Hematopoietic multipotent progenitor cell treated with erythropoietin and hydrocortisone succinate and interleukin-3 and kit ligand, for 6 days (in vitro differentiated cells): ENCODE data around the gene APRT.
"Not testable (repeated sequence)": the region's sequence is repeated elsewhere in the genome, so short reads cannot be mapped to it uniquely, and the experiment has no call there.

Experiments used
- DNase-seq: peaks from one replicate; pipeline ENCODE4 v3.0.0-alpha.2; 2015

APRT gene

DNA sequence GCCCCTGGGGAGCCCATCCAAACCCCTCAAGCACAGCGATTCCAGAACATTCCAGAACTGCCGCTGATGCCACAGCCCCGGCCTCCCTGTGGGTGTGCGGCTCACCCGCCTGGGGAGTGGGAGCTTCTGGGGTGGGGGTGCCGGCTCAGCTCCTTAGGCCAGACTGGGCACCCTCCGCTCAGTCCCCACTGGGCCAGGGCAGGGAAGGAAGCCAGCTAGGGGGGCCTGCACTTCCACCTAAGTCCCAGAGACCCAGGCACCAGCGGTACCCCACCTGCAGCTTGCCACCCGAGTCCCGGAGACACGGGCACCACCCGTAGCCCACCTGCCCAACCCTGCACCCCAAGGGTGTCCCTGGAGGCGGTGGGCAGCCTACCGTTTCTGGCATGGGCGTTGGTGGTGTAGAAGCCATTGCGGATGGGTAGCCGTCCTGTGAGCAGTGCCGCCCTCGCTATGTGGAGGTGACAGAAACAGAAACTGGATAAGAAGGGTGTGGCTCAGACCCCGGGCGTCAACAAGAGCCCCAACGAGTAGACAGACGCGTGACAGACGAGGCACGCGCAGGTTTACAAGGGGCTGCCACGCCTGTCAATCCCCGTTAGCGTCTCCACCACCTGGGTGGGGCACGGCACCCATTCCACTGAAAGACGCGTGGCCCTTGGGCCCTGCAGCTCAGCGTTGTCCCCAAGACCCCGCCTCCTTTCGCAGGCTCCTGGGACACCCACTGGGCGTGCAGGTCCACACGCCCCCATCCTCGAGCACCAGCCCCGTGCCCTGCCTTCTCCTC is 30.0 kb upstream of the APRT start:
- DNase-seq: no peak

DNA sequence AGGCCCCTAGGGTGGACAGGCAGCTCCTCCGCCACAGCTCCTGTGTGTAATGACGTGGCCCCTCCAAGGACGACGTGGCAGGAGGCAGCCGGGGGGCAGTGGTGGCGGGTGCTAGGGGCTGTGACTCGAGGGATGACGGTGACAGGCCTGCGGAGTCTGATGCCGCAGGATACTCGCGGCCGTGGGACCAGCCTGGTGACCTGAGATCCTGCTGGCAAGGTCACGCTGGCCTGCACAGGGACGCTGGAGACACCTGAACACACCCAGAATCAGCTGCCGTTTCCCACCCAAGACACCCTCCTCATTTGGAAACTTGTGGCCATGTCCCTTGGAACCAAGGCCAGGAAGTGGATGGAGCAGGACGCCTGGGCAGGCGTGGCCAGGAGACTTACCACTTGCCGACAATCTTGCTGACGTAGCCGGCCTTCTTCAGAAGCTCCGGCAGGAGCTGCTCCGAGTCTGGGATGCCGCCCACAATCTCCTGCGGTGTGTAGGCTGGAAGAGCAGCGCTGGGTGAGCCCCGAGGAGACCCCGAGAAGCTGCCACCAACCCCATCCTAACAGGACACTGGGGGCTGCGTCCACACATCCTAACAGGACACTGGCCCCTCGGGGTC is 29.0 kb upstream of the APRT start:
- no peak for DNase-seq

DNA sequence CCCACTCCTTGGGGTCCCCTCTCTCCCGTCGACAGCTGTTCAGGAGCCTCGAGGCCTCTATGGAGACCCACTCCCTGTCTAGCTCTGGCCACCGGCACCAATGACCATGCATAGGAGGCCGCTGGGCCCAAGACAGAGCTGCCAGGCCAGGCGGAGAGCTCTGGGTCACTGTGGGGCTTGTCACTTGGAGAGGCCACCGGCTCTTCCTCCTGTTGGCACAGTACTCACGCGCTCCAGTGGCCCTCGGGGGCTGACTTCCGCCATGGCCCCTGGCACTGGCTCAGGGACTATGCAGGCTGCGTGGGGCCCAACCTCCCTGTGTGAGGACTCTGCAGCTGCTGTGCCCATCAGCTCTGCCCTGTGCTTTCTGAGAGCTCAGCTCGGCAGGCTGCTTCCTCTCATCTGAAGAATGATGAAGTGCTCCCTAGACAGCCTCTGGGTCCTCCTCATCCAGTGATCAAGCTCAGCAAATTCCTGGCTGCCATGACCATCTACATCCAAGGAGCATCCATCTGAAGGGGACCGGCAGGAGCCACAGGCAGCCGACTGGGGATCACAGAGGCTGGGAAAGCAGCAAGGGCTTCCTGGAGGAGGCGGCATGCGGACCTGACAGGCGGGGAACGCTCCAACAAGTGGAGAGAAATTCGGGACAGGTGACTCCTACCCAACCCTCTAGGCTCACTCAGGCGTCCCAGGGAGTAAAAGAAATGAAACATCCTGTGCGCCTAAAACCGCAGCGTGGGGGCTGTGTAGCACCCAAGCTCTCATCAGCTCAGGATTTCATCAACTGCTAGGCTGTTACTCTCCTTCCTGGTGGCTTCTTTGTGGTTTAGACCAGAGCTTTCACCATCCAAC is 28.2 kb upstream of the APRT start:
- no peak for DNase-seq

DNA sequence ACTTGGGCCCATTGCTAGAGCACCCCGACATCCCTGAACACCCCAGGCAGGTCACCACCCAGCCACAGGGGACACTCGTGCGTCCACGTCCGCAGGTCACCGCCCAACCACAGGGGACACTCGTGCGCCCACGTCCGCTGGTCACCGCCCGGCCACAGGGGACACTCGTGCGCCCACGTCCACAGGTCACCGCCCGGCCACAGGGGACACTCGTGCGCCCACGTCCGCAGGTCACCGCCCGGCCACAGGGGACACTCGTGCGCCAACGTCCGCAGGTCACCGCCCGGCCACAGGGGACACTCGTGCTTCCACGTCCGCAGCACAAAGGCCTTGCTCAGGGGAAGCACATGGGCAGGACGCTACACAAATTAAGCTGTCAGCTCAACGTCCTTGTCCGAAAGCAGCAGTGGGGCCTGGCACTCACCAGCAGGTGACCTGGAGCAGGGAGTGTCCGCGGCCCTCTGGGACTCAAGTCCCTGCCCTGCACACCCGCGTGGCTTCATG is 27.4 kb upstream of the APRT start:
- no peak for DNase-seq

DNA sequence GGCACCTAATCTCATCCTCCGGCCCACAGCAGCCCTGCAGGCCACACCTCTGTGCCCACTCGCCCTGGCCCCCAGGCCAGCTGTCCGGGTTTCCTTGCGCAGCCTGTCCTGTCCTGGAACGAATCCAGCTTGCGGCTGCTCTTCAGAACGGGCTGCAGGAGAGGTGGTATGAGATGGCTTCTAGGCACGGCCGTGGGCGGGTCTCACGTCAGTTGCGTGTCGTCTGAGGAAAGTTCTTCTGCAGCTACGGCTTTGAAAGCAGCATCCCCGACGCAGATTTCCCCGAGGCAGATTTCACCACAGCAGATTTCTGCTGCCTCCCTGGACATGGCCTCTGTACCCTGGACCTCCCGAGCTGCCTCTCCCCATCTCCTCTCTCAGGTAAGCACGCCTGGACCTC is 26.8 kb upstream of the APRT start:
- no peak for DNase-seq

DNA sequence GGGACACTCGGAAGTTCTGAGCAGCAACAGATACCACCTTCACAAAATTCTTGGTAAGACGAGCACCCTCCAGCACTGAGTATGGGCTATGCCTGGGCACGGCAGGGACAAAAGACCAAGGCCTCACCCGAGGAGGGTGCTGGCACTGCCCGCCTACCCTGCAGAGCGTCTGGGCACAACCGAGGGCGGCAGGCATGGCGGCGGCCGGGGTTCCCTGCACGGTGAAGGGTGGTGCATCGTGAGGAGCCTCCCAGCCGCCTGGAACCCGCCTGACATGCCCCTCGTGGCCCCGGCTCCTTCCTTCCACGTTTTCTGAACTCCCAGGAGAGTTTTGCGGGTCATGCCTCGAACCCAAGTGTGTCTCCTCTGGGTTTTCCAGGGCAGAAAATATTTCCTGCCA is 26.1 kb upstream of the APRT start:
- no peak for DNase-seq

DNA sequence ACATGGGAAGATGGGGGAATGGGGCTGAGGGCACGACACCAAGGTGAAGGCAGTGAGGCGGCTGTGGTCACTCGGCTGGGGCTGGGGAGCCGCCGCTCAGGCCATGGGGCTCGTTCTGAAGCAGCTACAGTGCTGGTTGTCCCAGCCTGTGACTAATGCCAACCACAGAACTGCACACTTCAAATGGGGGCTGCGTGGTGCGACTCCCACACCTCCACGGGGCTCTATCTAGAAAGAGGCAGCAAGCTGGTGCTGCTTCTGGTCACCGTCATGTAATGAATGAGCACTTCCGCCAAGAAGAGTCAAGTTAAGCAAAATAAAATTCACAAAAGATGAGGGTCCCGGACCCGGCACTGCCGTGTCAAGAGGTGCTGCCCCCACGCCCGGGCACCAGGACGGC is 25.1 kb upstream of the APRT start:
- DNase-seq: no peak

DNA sequence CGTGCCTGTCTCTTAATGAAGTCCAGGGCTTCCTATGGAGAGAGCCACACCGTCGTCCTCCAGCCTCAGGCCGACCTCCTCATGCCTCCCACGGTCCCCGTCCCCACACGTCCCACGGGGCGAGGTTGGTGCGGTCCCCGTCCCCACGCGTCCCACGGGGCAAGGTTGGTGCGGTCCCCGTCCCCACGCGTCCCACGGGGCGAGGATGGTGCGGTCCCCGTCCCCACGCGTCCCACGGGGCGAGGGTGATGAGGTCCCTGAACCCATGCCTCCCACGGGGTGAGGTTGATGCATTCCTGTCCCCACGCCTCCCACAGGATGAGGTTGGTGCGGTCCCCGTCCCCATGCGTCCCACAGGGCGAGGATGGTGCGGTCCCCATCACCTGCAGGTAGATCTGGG is 24.1 kb upstream of the APRT start:
- DNase-seq: no peak

DNA sequence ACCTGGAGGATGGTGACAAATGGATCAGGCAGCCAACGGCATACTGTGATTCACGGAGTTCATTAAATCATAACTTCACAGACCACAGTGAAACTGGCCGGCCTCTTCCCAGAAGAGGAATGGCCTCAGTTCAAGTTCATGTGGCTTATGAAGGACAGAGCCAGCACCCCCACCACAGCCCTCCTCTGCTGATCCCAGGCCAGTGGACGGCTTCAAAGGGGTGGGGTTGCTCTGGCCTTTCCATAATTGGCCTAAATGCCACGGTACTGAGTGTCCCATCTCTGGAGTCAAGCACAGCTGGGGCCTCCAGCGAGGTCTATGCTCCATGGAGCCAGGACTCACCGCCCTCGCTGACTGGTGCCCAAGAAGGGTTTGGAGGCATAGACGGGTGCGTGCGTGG is 23.7 kb upstream of the APRT start:
- DNase-seq: no peak

DNA sequence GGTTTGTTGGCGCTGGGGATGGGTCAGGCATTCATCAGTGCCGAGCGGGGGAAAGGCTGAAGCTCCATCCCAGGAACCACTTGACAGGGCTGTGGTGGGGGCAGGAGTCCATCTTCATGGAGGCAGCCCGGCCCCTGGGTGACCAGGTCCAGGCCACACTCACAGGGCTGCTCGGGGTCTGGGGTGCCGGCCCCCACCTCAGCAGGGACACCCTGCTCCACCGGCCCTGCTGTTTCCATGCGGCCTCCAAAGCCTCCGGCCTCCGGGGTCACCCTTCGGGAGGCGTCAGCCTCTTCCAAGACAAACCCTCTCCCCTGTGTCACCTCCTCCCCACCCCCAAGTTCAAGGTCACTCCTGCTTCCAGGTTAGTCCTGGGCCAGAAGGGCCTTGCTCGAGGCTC is 22.9 kb upstream of the APRT start:
- no peak for DNase-seq

DNA sequence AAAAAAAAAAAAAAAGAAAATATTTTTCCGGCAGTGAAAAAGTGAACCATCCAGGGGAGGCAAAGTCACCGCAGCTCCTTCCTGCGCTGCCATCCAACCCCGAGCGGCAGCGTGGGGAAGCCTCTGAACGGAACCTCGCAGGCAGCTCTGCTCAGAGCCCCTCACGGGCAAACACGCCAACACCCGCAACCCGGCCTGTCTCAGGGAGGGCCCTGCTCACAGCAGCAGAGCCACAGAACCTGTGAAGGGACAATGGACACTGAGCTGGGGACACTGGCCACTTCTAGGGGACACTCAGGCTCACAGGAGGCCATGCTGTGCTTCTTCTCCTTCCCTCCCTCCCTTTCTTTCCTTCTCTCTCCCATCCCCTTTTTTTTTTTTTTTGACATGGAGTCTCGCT is 21.4 kb upstream of the APRT start:
- DNase-seq: no peak

DNA sequence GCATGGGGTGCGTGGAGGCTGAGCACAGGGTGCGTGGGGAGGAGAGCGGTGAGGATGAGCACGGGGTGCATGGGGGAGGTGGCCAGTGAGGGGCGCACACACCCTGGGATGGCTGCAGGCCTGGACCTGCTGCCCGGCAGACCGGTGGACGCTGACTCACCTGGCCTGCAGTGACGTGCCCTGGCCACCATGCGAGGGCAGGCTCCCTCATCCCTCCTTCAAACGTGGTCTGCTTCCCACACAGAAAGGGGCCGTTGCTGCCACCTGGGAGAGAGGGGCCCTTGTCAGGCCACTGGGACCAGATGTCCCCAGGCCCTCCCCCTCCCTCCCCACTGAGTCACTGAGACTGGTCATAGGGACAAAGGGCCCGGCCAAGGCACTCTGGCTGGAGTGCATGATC is 20.1 kb upstream of the APRT start:
- DNase-seq: no peak

DNA sequence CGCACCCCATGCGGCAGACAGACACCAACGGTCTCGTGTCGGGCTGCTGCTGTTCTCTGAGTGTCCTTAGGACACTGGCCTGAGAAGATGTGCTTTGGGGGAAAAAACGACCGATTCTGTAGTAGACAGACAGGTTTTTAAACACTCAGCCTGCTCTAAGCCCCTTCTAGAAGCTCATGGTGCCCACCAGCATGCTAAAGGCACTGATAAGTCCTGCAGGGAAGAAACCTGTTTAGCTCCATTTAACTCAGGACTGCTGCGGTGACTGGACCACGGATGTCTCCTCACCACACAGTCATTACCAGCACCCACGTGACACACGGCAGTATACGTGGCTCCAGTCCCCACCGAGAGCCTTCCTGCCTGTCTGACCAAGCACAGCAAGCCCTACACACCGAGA is 19.1 kb upstream of the APRT start:
- DNase-seq: no peak

DNA sequence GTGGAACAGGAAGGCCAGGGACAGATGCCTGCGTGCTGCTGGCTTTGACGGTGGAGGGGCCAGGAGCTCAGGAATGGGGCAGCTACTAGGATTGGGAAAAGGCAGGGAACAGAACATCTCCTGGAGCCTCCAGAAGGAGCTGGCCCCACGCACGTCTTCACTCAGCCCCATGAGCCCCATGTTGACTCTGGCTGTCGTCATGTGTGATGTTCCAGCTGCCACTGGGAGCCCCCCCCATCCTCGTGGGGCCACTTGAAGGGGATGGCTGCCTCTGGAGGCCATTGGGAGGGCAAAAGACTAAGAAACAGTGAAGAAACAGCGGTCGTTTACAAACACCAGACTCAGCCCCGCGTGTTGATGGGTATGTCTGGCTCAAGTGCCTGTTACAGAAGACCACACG is 18.5 kb upstream of the APRT start:
- DNase-seq: no peak

DNA sequence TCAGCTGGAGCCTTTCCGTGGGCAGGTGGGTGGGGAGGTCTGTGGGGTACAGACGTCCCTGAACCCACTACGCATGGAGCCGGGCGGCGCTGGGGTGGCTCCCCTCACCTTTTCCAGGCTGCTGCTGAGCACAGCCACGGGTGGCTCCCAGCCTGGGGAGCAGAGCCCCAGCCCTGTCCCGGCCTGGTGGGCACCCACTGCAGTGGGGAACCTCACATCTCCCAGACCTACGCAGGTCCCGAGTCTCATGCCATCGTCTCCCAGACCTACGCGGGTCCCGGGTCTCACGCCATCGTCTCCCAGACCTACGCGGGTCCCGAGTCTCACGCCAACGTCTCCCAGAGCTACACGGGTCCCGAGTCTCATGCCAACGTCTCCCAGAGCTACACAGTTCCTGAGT is 17.0 kb upstream of the APRT start:
- DNase-seq: no peak

DNA sequence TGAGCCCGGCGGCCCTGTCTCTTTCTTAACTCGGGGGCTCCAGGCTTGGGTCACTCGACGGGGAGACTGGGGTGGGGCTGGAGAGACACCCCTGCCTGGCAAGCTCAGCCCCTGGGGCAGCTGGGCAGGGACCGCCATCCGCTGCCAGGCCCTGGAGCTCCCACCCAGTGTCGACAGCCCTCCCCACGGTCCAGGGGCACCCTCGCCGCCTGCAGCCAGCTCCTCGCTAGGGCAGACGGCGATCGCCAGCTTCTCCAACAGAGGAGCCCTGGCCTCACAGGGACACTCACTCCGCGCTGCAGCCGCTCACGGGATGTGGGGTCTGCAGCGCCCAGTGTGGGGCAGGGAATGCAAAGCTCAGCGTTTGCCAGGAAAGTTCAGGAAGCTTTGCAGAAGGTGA is 16.0 kb upstream of the APRT start:
- no peak for DNase-seq

DNA sequence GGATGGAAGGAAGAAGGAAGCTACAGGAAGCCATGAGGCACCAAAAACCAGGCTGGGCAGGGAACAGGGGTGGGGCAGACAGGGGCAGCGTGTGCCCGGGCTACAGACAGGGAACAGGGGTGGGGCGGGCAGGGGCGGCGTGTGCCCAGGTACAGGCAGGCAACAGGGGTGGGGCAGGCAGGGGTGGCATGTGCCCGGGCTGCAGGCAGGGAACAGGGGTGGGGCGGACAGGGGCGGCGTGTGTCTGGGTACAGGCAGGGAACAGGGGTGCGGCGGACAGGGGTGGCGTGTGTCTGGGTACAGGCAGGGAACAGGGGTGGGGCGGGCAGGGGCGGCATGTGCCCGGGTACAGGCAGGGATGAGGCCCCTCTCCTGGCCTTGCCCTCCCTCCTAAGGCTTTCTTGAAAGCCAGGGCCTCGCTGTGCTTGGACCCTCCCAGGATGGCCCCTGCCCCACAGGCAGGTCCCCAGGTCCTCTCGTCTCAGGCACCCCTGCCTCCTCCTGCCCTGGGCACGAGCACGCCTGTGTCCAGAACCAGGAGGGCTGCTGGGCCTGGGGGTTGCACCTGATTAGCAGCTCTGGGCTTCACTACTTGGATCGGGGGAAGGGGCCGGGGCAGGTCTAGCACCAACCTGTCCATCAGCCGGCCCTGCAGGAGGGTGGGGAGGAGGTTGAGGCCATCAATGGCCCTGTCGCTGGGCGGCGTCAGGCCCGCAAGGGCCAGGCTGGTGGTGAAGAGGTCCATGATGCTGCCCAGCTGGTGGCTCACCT is 14.5 kb upstream of the APRT start:
- no peak for DNase-seq

DNA sequence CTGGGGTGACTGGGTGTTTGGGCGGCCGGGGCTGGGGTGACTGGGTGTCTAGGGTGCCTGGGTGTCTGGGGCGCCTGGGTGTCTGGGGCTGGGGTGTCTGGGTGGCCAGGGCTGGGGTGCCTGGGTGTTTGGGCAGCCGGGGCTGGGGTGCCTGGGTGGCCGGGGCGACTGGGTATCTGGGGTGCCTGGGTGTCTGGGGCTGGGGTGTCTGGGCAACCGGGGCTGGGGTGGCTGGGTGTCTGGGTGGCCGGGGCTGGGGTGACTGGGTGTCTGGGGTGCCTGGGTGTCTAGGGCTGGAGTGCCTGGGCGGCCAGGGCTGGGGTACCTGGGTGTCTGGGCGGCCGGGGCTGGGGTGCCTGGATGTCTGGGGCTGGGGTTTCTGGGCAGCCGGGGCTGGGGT is 13.4 kb upstream of the APRT start:
- DNase-seq: no peak

DNA sequence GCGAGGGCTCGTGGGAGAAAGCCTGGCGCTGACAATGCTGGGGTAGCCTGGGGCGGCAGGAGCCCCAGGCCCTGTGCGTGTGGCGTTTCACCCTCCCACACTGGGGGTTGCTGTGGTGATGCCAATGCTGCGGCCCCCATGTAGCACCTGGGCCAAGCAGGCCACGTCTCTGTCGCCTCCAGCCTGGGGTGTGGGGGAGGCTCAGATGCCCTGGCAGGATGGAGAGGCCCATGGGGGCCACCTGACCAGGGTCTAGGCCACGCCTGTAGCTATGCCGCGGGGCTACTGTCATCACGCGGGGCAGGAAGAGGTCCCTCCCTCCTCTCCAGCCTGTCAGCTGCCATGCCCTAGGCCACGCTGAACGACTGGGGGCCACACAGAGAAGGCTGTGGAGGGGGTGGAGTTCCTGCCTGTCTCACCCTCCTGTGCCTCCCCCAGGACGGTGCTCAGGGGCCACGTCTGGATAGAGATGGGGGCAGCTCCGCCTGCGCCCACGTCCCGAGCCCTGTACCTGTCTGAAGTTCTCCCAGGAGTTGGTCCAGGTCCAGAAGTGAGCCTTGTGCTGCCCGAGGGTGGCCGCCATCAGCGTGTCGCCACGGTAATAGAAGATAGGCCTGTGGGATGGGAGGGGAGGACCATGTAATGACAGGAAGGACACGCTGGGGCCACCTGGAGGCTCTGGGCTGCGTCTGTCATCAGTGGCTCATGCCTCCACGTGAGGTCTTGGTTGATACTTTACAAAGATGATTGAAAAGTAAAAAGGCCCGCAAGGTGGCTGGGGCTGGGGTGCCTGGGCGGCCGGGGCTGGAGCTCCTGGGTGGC is 12.7 kb upstream of the APRT start:
- no peak for DNase-seq

DNA sequence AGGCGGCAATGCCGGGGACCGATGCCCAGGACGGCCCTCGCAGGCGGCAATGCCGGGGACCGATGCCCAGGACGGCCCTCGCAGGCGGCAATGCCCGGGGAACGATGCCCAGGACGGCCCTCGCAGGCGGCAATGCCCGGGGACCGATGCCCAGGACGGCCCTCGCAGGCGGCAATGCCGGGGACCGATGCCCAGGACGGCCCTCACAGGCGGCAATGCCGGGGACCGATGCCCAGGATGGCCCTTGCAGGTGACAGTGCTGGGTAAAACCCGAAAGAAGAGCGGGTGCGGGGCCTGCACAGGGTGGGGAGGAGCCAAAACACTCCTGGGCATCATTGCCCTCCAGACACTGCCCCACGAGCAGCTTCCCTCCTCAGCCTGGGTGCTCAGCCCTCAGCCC is 11.9 kb upstream of the APRT start:
- DNase-seq: not testable (repeated sequence)

DNA sequence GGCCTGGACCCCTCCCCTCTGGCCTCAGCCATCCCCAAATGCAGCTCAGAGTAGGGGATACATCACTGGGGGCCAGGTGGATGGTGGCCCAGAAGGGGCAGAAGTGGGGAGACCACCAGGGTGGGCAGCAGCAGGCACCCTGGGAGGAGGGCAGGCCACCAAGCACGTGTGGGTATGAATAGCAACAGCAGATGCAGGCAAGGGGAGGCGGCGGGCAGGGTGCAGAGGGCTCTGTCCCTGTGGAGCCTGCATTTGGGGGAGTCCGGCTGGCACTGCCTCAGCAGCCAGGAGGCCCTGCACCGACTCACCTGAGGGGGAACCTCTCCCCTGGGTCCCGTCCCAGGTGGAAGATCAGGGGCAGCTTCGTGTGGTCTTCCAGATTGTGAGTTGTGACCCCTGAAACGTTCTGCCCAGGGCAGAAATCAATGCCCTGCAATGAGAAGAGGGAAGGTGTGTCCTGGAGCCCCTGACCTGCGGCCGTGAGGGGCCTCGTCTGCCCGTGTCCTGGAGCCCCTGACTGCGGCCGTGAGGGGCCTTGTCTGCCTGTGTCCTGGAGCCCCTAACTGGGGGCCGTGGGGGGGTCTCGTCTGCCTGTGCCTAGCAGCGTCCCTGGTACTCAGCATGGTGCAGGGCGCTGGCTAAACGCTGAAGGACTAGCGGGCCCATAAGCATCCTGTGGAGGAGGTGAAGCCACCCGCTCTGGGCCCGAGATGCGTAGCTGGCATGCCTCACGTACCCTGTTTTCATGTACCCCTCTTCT is 10.7 kb upstream of the APRT start:
- DNase-seq: no peak
